BE2C (cell line): Measurements from ENCODE around the gene VPS13D.

Experiments used
- DNase-seq: peaks from one replicate; pipeline ENCODE4 v3.0.0-alpha.2; 2020
- H3K27me3 ChIP-seq: fragments of 250-450 bp; sonication (Bioruptor Pico); 2 replicates; pipeline ENCODE4 v1.5.1; 2020; ENCODE audit warnings: mild to moderate bottlenecking
- H3K36me3 ChIP-seq: fragments of 250-450 bp; sonication (Bioruptor Pico); 2 replicates; pipeline ENCODE4 v1.5.1; 2020; ENCODE audit warnings: mild to moderate bottlenecking
- H3K4me1 ChIP-seq: fragments of 250-450 bp; sonication (Bioruptor Pico); 2 replicates; pipeline ENCODE4 v1.5.1; 2020
- H3K4me3 ChIP-seq: 2 replicates; pipeline ENCODE4 v1.5.1; 2011; ENCODE audit warnings: low read depth, low read length
- H3K9me3 ChIP-seq: fragments of 250-450 bp; sonication (Bioruptor Pico); 2 replicates; pipeline ENCODE4 v1.5.1; 2020
- CTCF ChIP-seq: IDR thresholded peaks from 2 replicates; pipeline ENCODE4 v1.5.1; 2012; ENCODE audit warnings: mild to moderate bottlenecking, low read depth, low read length

The VPS13D gene

GRCh38 chr1:12340544-12340930 is 110.7 kb downstream of the VPS13D start:
- no peak for TF ChIP-seq CTCF
- DNase-seq = no peak
- no peak overlapping the region for H3K4me3 ChIP-seq
- 0 out of 2 replicates have a peak, but pooled peaks cover 2% of the 10 kb centered on the region for H3K36me3 ChIP-seq
- H3K9me3 ChIP-seq = no peaks in the 10 kb centered on the region
- no peaks in the 10 kb centered on the region for H3K27me3 ChIP-seq
- peaks cover 11% of the 10 kb centered on the region for H3K4me1 ChIP-seq

- TF ChIP-seq CTCF = no peak
- Histone ChIP-seq H3K9me3 (no peaks in the 10 kb centered on the region), H3K4me3 (no peak overlapping the region), H3K4me1 (peaks cover 11% of the 10 kb centered on the region), H3K27me3 (no peaks in the 10 kb centered on the region), H3K36me3 (0 out of 2 replicates have a peak, but pooled peaks cover 4% of the 10 kb centered on the region)
- no peak for DNase-seq
Measured at GRCh38 chr1:12341667-12342066, 111.8 kb downstream of the VPS13D start.

GRCh38 chr1:12342401-12343003 is 112.7 kb downstream of the VPS13D start:
- DNase-seq = peak; percentile 5
- Histone ChIP-seq H3K4me1 (peaks cover 11% of the 10 kb centered on the region), H3K4me3 (no peak overlapping the region), H3K27me3 (no peaks in the 10 kb centered on the region), H3K36me3 (0 out of 2 replicates have a peak, but pooled peaks cover 4% of the 10 kb centered on the region), H3K9me3 (no peaks in the 10 kb centered on the region)
- no peak for TF ChIP-seq CTCF

- H3K4me1 ChIP-seq = peaks cover 11% of the 10 kb centered on the region
- H3K36me3 ChIP-seq = 0 out of 2 replicates have a peak, but pooled peaks cover 4% of the 10 kb centered on the region
- DNase-seq = no peak
- TF ChIP-seq CTCF = no peak
- no peaks in the 10 kb centered on the region for H3K9me3 ChIP-seq
- H3K27me3 ChIP-seq = no peaks in the 10 kb centered on the region
- no peak overlapping the region for H3K4me3 ChIP-seq
Measured at GRCh38 chr1:12343823-12344487, 114.1 kb downstream of the VPS13D start.

GRCh38 chr1:12344596-12345349 is 114.9 kb downstream of the VPS13D start:
- Histone ChIP-seq H3K4me1 (peaks cover 8% of the 10 kb centered on the region), H3K4me3 (no peak overlapping the region), H3K27me3 (no peaks in the 10 kb centered on the region), H3K9me3 (no peaks in the 10 kb centered on the region), H3K36me3 (peaks cover 5% of the 10 kb centered on the region; the same call in 1 of the 2 replicates)
- no peak for TF ChIP-seq CTCF
- no peak for DNase-seq
